GM06990 (cell line): Measurements from ENCODE around the gene ANKH.

Source experiments
- DNase-seq: peaks from one replicate; pipeline ENCODE4 v3.0.0-alpha.2; 2011; ENCODE audit not compliant: insufficient read length; ENCODE audit errors: extremely low read depth
- H3K27me3 ChIP-seq: replicated peaks from 2 replicates; pipeline ENCODE4 v1.6.0; 2011; ENCODE audit warnings: low read length; ENCODE audit not compliant: control insufficient read depth, insufficient read depth
- H3K36me3 ChIP-seq: 2 replicates; pipeline ENCODE4 v1.5.1; 2011; ENCODE audit warnings: low read length; ENCODE audit not compliant: control insufficient read depth, insufficient read depth
- H3K4me3 ChIP-seq: replicated peaks from 2 replicates; pipeline ENCODE4 v1.5.1; 2011; ENCODE audit warnings: low read depth, mild to moderate bottlenecking, control low read depth, low read length
- TF ChIP-seq, protein P1 (sequence below): IDR thresholded peaks from 2 replicates; pipeline ENCODE4 v1.5.1; 2011; ENCODE audit warnings: low read length, control low read depth, mild to moderate bottlenecking, inconsistent platforms; ENCODE audit not compliant: insufficient read depth, poor library complexity, severe bottlenecking

ANKH gene

DNA sequence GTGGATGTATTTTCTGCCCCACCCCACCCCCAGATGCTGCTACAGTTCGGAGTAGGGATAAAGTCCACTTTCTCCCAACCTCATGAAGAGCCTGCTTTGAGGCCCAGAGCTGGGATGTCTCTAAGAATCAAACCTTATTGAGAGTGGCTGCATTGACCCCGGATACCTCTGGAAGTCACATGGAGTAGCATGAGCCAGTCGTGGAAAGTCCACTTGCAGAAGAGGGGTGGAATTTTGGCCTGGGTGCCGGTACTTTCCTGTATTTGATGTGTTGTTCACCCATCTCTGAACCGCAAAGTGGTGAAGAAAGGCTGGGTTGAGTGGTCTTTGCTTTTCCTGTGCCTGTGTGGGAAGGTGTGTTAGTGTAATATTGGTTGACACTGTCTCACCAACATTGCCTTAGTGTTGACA, 203.4 kb downstream of the ANKH start:
- TF ChIP-seq, protein P1, sequence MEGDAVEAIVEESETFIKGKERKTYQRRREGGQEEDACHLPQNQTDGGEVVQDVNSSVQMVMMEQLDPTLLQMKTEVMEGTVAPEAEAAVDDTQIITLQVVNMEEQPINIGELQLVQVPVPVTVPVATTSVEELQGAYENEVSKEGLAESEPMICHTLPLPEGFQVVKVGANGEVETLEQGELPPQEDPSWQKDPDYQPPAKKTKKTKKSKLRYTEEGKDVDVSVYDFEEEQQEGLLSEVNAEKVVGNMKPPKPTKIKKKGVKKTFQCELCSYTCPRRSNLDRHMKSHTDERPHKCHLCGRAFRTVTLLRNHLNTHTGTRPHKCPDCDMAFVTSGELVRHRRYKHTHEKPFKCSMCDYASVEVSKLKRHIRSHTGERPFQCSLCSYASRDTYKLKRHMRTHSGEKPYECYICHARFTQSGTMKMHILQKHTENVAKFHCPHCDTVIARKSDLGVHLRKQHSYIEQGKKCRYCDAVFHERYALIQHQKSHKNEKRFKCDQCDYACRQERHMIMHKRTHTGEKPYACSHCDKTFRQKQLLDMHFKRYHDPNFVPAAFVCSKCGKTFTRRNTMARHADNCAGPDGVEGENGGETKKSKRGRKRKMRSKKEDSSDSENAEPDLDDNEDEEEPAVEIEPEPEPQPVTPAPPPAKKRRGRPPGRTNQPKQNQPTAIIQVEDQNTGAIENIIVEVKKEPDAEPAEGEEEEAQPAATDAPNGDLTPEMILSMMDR: no peak
- Histone ChIP-seq H3K27me3 (no peaks in the 10 kb centered on the region), H3K36me3 (no peaks in the 10 kb centered on the region), H3K4me3 (peak overlapping the region; percentile 86)
- peak; percentile 53 for DNase-seq

DNA sequence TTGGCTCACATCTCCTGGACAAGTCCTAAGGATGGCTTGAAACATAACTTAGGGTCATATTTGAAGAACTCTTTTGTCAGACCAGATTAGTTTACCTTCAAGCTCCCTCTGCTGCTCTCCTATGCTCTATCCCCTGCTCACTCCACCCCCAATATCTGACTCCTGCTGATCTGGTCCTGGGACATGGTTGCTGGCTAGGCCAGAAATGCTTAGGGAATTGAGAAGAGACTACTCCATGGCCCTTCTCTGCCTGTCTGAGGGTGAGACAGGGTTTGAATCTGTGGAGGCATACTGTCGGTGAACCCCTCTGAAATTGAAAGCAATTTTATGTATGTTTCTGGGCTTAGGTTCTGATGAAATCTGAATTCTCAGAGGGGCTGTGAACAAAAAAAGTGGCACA, 203.8 kb downstream of the ANKH start:
- no peak for DNase-seq
- TF ChIP-seq, protein P1: no peak
- Histone ChIP-seq H3K36me3 (no peaks in the 10 kb centered on the region), H3K4me3 (peak overlapping the region; percentile 86), H3K27me3 (no peaks in the 10 kb centered on the region)

DNA sequence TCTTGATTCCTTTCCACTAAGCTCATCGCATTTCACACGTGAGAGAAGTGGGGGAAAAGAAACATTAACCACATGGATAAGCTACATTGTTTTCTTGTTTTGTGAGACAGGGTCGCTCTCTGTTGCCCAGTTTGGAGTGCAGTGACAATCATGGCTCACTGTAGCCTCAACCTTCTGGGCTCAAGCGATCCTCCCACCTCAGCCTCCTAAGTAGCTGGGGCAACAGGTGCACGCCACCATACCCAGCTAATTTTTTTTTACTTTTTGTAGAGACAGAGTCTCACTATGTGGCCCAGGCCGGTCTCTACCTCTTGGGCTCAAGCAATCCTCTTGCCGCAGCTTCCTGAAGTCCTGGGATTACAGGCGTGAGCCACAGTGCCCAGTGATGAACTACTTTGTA, 204.3 kb downstream of the ANKH start:
- no peak for DNase-seq
- Histone ChIP-seq H3K36me3 (no peaks in the 10 kb centered on the region), H3K27me3 (no peaks in the 10 kb centered on the region), H3K4me3 (peak overlapping the region; percentile 86)
- TF ChIP-seq, protein P1: no peak

DNA sequence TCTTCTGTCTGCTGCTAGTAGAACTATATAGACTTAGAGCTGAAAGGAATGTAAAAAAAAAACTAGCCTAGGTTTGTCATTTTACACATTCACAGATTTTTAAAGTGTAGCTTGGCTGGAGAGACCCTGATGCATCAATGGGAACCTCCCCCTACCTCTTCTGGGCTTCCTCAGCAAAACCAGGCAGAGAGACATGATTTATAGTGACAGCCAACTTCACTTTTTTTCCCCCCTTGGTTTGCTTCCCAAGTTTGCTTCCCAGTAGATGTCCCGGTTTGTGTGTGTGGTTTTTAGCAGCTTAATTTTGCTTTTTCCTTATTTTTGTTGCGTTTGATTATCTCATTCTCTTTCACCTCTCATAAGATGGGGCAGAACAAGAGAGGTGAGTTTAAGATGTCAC, 205.2 kb downstream of the ANKH start:
- Histone ChIP-seq H3K36me3 (no peaks in the 10 kb centered on the region), H3K27me3 (no peaks in the 10 kb centered on the region), H3K4me3 (peak overlapping the region; percentile 86)
- DNase-seq: no peak
- TF ChIP-seq, protein P1: no peak

DNA sequence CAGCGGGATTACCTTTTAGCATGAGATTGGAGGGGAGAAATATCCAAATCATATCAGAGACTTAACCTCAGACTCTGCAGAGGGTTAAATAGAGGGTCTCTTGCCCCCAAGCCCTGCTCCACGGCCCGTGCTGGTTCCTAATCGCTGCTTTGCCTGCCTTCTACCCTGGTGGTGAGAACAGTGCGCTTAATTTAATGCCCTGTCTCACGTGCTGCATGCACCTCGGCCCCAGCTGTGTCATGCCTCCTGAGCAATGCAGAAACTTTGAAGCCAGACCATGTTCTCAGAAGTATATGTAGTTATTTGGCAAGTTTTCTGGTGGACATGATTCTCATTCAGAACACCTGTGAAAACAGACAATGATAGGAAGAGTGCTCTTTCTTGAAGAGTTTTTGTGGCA, 205.6 kb downstream of the ANKH start:
- peak; percentile 56 for DNase-seq
- Histone ChIP-seq H3K27me3 (no peaks in the 10 kb centered on the region), H3K36me3 (no peaks in the 10 kb centered on the region), H3K4me3 (peak overlapping the region; percentile 86)
- TF ChIP-seq, protein P1: peak; percentile 19
